ENCODE data around the gene BANF2. TPM values are rescaled to one million over a fixed set of nuclear protein-coding genes. Genes with fewer than 3 reads are reported as not detected.

BANF2 gene
- total and polyA plus RNA-seq, 2 of the 13 experiments (the other 11 are each of a cell fraction or from before 2014, with no cell fraction given) = 0.35 TPM; not detected in 1

DNA sequence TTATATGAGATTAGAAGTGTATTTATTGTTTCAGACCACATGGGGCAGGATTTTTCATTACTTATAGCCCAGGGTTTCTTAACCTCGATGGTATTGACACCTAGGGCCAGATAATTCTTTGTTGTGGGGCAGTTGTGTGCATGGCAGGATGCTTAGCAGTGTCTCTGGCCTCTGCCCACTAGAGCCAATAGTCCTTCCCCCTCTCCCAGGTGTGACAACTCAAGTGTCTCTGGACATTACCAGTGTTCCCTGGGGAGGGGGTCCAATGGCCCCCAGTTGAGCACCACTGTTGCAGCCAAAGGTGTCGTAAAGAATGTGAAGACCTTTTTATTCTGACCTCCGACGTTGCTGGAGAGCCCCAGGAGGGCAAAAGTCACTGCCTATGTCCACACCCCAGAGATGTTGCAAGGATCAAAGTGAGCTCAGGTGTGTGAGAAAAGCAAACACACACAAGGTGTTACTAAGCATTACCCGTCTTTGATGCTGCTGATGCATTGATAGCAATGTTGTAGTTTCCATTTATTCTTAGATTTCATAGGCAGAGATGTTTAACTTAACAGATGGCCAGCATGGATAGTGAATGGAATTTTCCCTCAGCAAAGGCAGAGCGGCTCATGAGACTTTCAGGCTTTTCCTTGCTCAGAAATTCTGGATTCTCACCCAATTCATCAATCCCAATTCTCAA, 22.2 kb downstream of the BANF2 start (continued):
- TF ChIP-seq TFDP1 (CRISPR knock-in tag; IDR thresholded peaks at IDR 0.05; ENCODE audit: borderline replicate concordance) (peak; percentile 74; the same call in 1 of the 2 replicates), ZNF274 (CRISPR knock-in tag; IDR thresholded peaks at IDR 0.05) (no peak; the same call in 1 of the 2 replicates), HOXA5 (CRISPR knock-in tag; IDR thresholded peaks at IDR 0.05) (peak; percentile 92), MBNL3 (CRISPR knock-in tag; conservative IDR thresholded peaks at IDR 0.05) (no peak), ZNF567 (CRISPR knock-in tag; IDR thresholded peaks at IDR 0.05; ENCODE audit: borderline replicate concordance) (0 out of 2 replicates have a peak, but pooled peaks have one; percentile 56), KAT2B (IDR thresholded peaks at IDR 0.05; ENCODE audit: borderline replicate concordance, low read depth, low read length) (no peak), ZMAT5 (CRISPR knock-in tag; IDR thresholded peaks at IDR 0.05; ENCODE audit: borderline replicate concordance, low read depth) (no peak), ZNF816 (CRISPR knock-in tag; IDR thresholded peaks at IDR 0.05; ENCODE audit: borderline replicate concordance) (no peak; the same call in 1 of the 2 replicates), ZNF441 (CRISPR knock-in tag; IDR thresholded peaks at IDR 0.05; ENCODE audit: borderline replicate concordance) (0 out of 2 replicates have a peak, but pooled peaks have one; percentile 66), ZNF264 (CRISPR knock-in tag; IDR thresholded peaks at IDR 0.05) (peak; percentile 91; the same call in 1 of the 2 replicates), TEF (CRISPR knock-in tag; IDR thresholded peaks at IDR 0.05) (no peak; the same call in 1 of the 2 replicates), CEBPB (IDR thresholded peaks at IDR 0.05; ENCODE audit: borderline replicate concordance, low read depth, low read length) (peak; percentile 93), LRRFIP1 (CRISPR knock-in tag; conservative IDR thresholded peaks at IDR 0.05) (0 out of 2 replicates have a peak, but pooled peaks have one; percentile 86), ZNF251 (CRISPR knock-in tag; IDR thresholded peaks at IDR 0.05) (no peak), SP140L (CRISPR knock-in tag; IDR thresholded peaks at IDR 0.05; ENCODE audit: borderline replicate concordance) (peak; percentile 40; the same call in 1 of the 2 replicates), DNMT1 (CRISPR knock-in tag; IDR thresholded peaks at IDR 0.05) (peak; percentile 18; the same call in 1 of the 2 replicates), SALL2 (CRISPR knock-in tag; IDR thresholded peaks at IDR 0.05) (peak; percentile 89; the same call in 1 of the 2 replicates), SALL1 (CRISPR knock-in tag; IDR thresholded peaks at IDR 0.05) (peak; percentile 99), CEBPG (CRISPR knock-in tag; IDR thresholded peaks at IDR 0.05) (peak; percentile 95)
- TF ChIP-seq, protein P1, sequence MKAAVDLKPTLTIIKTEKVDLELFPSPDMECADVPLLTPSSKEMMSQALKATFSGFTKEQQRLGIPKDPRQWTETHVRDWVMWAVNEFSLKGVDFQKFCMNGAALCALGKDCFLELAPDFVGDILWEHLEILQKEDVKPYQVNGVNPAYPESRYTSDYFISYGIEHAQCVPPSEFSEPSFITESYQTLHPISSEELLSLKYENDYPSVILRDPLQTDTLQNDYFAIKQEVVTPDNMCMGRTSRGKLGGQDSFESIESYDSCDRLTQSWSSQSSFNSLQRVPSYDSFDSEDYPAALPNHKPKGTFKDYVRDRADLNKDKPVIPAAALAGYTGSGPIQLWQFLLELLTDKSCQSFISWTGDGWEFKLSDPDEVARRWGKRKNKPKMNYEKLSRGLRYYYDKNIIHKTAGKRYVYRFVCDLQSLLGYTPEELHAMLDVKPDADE (CRISPR knock-in tag; IDR thresholded peaks at IDR 0.05) = no peak

Measured in HepG2 (cell line).